ENCODE data around the gene BCL11B.

DNA sequence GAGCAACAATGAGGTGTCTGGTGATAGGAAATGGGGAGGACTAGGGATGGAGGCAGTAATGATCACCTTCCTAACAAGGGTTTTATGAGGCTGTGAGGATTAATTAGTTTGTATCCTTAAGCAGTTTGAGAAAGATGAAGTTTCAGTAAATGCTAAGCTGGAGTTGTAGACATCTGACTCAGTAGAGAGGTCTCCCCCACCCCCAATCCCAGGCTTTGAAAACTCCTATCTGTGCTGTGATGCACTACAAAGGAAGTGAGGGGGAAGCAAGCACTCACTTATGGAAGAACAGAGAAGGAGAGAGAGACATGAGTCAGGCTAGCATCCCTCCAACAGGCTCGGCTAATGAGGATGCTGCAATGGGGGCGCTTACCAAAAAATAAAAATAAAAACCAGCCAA lies 5.5 kb upstream of the BCL11B start:
- no peak for TF ChIP-seq CTCF (IDR thresholded peaks at IDR 0.05)
- no peak for TF ChIP-seq POLR2AphosphoS5 (IDR thresholded peaks at IDR 0.05; ENCODE audit: insufficient read depth in 1 of 2, low read depth in 1 of 2)

Measured in vagina (tissue), 2 donors.